H1 (cell line): ENCODE measurements around the gene UNC119. TPM values are rescaled to one million over a fixed set of nuclear protein-coding genes. Genes with fewer than 3 reads are reported as not detected.

Experiments
- CTCF ChIA-PET: fragments of 300-600 bp; sonication (Branson Sonifier 250); formaldehyde crosslinking; loops from one replicate; lab custom pipeline; 2021; ENCODE audit not compliant: partially characterized antibody; lab: Charles Lee
- POLR2A ChIA-PET: fragments of 300-600 bp; sonication (Branson Sonifier 250); formaldehyde crosslinking; loops from one replicate; lab custom pipeline; 2021; ENCODE audit warnings: inconsistent platforms; ENCODE audit not compliant: partially characterized antibody; lab: Charles Lee
- DNase-seq, 2 experiments: peaks; one replicate each; pipeline versions ENCODE4 v3.0.0 to v3.0.0-alpha.2; 2010 to 2022; ENCODE audit warnings: low spot score in 2 of 2, low read depth in 1 of 2, mixed read lengths in 1 of 2
- FAIRE-seq: peaks from 2 replicates; lab custom pipeline; 2011; peaks lifted over from hg19 to GRCh38; lab: Jason Lieb, UNC
- H2AFZ ChIP-seq: 2 replicates; pipeline ENCODE4 v1.8.1; 2012; ENCODE audit warnings: low read length, inconsistent platforms
- H2AK5ac ChIP-seq: 2 replicates; pipeline ENCODE4 v1.6.1; 2013; ENCODE audit warnings: low read depth, low read length
- H2BK120ac ChIP-seq: replicated peaks from 2 replicates; pipeline ENCODE3; 2013; ENCODE audit warnings: low read depth, low read length, inconsistent platforms
- H2BK12ac ChIP-seq: 2 replicates; pipeline ENCODE4 v1.6.1; 2013; ENCODE audit warnings: low read depth, low read length
- H2BK15ac ChIP-seq: 2 replicates; pipeline ENCODE4 v1.6.1; 2013; ENCODE audit warnings: low read length
- H2BK20ac ChIP-seq: 2 replicates; pipeline ENCODE4 v1.6.1; 2013; ENCODE audit warnings: low read length
- H2BK5ac ChIP-seq: 2 replicates; pipeline ENCODE4 v1.6.1; 2013; ENCODE audit warnings: low read depth, low read length
- H3K14ac ChIP-seq: 2 replicates; pipeline ENCODE4 v1.6.1; 2013; ENCODE audit warnings: inconsistent platforms; ENCODE audit not compliant: insufficient read length
- H3K18ac ChIP-seq: 2 replicates; pipeline ENCODE4 v1.6.1; 2013; ENCODE audit warnings: low read length; ENCODE audit errors: extremely low read depth
- H3K23ac ChIP-seq: 2 replicates; pipeline ENCODE4 v1.6.1; 2013; ENCODE audit warnings: inconsistent platforms; ENCODE audit not compliant: insufficient read length
- H3K23me2 ChIP-seq: 2 replicates; pipeline ENCODE4 v1.6.1; 2013; ENCODE audit warnings: low read depth, low read length
- H3K27ac ChIP-seq: 2 replicates; pipeline ENCODE4 v1.6.1; 2011; ENCODE audit warnings: low read depth, low read length, inconsistent platforms
- H3K27me3 ChIP-seq, 4 experiments: replicated peaks in 1 of 4; 1 replicate in 1 of 4; 2 replicates in 3 of 4; pipeline versions ENCODE4 v1.6.1 to v1.8.1; 2011 to 2013; ENCODE audit warnings: low read length in 3 of 4, mild to moderate bottlenecking in 3 of 4, inconsistent platforms in 2 of 4, mixed read lengths in 2 of 4, moderate library complexity in 1 of 4; ENCODE audit not compliant: control insufficient read depth in 3 of 4, insufficient read depth in 3 of 4; ENCODE audit errors: extremely low read depth in 1 of 4
- H3K36me3 ChIP-seq, 4 experiments: 2 replicates each; pipeline versions ENCODE4 v1.6.1 to v1.8.1; 2011 to 2013; ENCODE audit warnings: mild to moderate bottlenecking in 4 of 4, low read length in 3 of 4, moderate library complexity in 2 of 4, control low read depth in 1 of 4, inconsistent platforms in 1 of 4; ENCODE audit not compliant: insufficient read depth in 4 of 4, control insufficient read depth in 2 of 4
- H3K4ac ChIP-seq: replicated peaks from 2 replicates; pipeline ENCODE3; 2013; ENCODE audit warnings: low read length, low read depth, mixed read lengths, inconsistent platforms; ENCODE audit not compliant: insufficient read length
- H3K4me1 ChIP-seq, 4 experiments: replicated peaks in 1 of 4; 1 replicate in 1 of 4; 2 replicates in 3 of 4; pipeline versions ENCODE4 v1.6.1 to v1.8.1; 2011 to 2013; ENCODE audit warnings: low read length in 3 of 4, inconsistent platforms in 2 of 4, mixed read lengths in 1 of 4; ENCODE audit not compliant: insufficient read depth in 4 of 4, control insufficient read depth in 3 of 4
- H3K4me2 ChIP-seq, 2 experiments: 2 replicates each; pipeline versions ENCODE4 v1.6.1 to v1.8.1; 2011 to 2013; ENCODE audit warnings: low read depth in 2 of 2, low read length in 2 of 2, control low read depth in 1 of 2, inconsistent platforms in 1 of 2, mild to moderate bottlenecking in 1 of 2; ENCODE audit not compliant: insufficient read depth in 1 of 2
- H3K4me3 ChIP-seq, 4 experiments: fragments of 200-600, 300-600 bp in 1 of 4; sonication (generic), shearing (Covaris generic), sonication (Bioruptor Twin) in 1 of 4; 2 replicates each; pipeline versions ENCODE4 v1.5.1 to v1.8.1; 2011 to 2016; ENCODE audit warnings: low read length in 4 of 4, low read depth in 3 of 4, control low read depth in 2 of 4, inconsistent platforms in 2 of 4, mild to moderate bottlenecking in 2 of 4, mixed read lengths in 1 of 4, moderate library complexity in 1 of 4; ENCODE audit not compliant: insufficient read depth in 2 of 4; ENCODE audit errors: extremely low read depth in 1 of 4
- H3K56ac ChIP-seq: replicated peaks from 2 replicates; pipeline ENCODE3; 2013; ENCODE audit warnings: low read depth, mild to moderate bottlenecking, mixed read lengths, low read length, inconsistent platforms; ENCODE audit not compliant: insufficient read length
- H3K79me1 ChIP-seq: 2 replicates; pipeline ENCODE4 v1.6.1; 2013; ENCODE audit warnings: low read depth, low read length, control low read depth
- H3K79me2 ChIP-seq, 2 experiments: 2 replicates each; pipeline versions ENCODE4 v1.6.1 to v1.8.1; 2012 to 2013; ENCODE audit warnings: low read length in 2 of 2, mild to moderate bottlenecking in 2 of 2, inconsistent platforms in 1 of 2; ENCODE audit not compliant: insufficient read depth in 2 of 2, control insufficient read depth in 1 of 2
- H3K9ac ChIP-seq, 4 experiments: replicated peaks in 1 of 4; 1 replicate in 1 of 4; 2 replicates in 3 of 4; pipeline versions ENCODE4 v1.6.1 to v1.8.1; 2011 to 2013; ENCODE audit warnings: low read depth in 3 of 4, low read length in 3 of 4, control low read depth in 2 of 4, mild to moderate bottlenecking in 2 of 4, moderate library complexity in 2 of 4, inconsistent platforms in 1 of 4; ENCODE audit errors: extremely low read depth in 1 of 4
- H3K9me3 ChIP-seq, 2 experiments: 2 replicates each; pipeline versions ENCODE4 v1.6.1 to v1.8.1; 2012 to 2013; ENCODE audit warnings: mild to moderate bottlenecking in 2 of 2, moderate library complexity in 2 of 2, control low read depth in 1 of 2, inconsistent platforms in 1 of 2, low read depth in 1 of 2, low read length in 1 of 2, mixed read lengths in 1 of 2; ENCODE audit not compliant: insufficient read depth in 2 of 2
- H4K20me1 ChIP-seq, 2 experiments: replicated peaks in 1 of 2; 2 replicates each; pipeline versions ENCODE3 to v1.8.1; 2011 to 2013; ENCODE audit warnings: inconsistent platforms in 2 of 2, low read length in 2 of 2, mild to moderate bottlenecking in 1 of 2; ENCODE audit not compliant: insufficient read depth in 2 of 2, control insufficient read depth in 1 of 2
- H4K5ac ChIP-seq: 2 replicates; pipeline ENCODE4 v1.6.1; 2013; ENCODE audit warnings: low read length, low read depth, mixed read lengths, inconsistent platforms; ENCODE audit not compliant: insufficient read length
- H4K8ac ChIP-seq: 2 replicates; pipeline ENCODE4 v1.8.0; 2013; ENCODE audit warnings: mild to moderate bottlenecking, moderate library complexity, low read length, inconsistent platforms; ENCODE audit not compliant: insufficient read depth; ENCODE audit errors: extremely low read depth
- H4K91ac ChIP-seq: replicated peaks from 2 replicates; pipeline ENCODE3; 2013; ENCODE audit warnings: low read length, mixed read lengths, inconsistent platforms; ENCODE audit not compliant: insufficient read length
- KDM1A ChIP-seq: fragments of 200-600, 300-600 bp; sonication (generic); IDR thresholded peaks from 2 replicates; pipeline ENCODE4 v1.7.1; 2016; ENCODE audit warnings: mild to moderate bottlenecking, low read length, borderline replicate concordance
- SAP30 ChIP-seq: fragments of 300-600 bp; sonication (generic); IDR thresholded peaks from 2 replicates; pipeline ENCODE4 v1.7.1; 2012; ENCODE audit warnings: low read length, moderate library complexity, mild to moderate bottlenecking, inconsistent platforms; ENCODE audit not compliant: insufficient read depth, insufficient replicate concordance
- WGBS, 2 experiments: shearing (Covaris generic) in 1 of 2; methylation state at CpG; one replicate each; pipeline versions ENCODE4 v1.1.6 to v1.1.7; 2013 to 2015; ENCODE audit warnings: low lambda C conversion rate in 2 of 2, mixed read lengths in 2 of 2, inconsistent platforms in 1 of 2, low coverage in 1 of 2, missing lambda C conversion rate in 1 of 2; ENCODE audit not compliant: insufficient replicate concordance in 2 of 2, insufficient coverage in 1 of 2, insufficient read length in 1 of 2; ENCODE audit errors: extremely low coverage in 1 of 2, missing lambda C conversion rate in 1 of 2; 5-methylcytosine and 5-hydroxymethylcytosine counted together
- polyA plus RNA-seq, 7 experiments: library from polyadenylated mRNA; depleted of rRNA in 3 of 7; stranded (reverse) in 5 of 7; unstranded in 2 of 7; fragments of >200 nt in 5 of 7; fragments of 200-250 nt in 2 of 7; gene quantifications; 1 replicate in 5 of 7; 2 replicates in 1 of 7; 4 replicates in 1 of 7; pipeline versions ENCODE4 v1.2.1 to v1.2.3, GENCODE V29; 2011 to 2013; ENCODE audit warnings: missing spikeins in 2 of 7, mixed read lengths in 2 of 7
- total RNA-seq: library from RNA; stranded (reverse); fragmentation: NEBNext Ultra II Directional; extraction: Animal tissue kit (Norgen Biotek cat#: 25700); gene quantifications from 2 replicates; pipeline ENCODE4 v1.2.1, GENCODE V29; 2021

The UNC119 gene
- total and polyA plus RNA-seq, 2 of the 8 experiments (the other 6 are each of a cell fraction or from before 2014, with no cell fraction given): 43.5 to 94.4 TPM

DNA sequence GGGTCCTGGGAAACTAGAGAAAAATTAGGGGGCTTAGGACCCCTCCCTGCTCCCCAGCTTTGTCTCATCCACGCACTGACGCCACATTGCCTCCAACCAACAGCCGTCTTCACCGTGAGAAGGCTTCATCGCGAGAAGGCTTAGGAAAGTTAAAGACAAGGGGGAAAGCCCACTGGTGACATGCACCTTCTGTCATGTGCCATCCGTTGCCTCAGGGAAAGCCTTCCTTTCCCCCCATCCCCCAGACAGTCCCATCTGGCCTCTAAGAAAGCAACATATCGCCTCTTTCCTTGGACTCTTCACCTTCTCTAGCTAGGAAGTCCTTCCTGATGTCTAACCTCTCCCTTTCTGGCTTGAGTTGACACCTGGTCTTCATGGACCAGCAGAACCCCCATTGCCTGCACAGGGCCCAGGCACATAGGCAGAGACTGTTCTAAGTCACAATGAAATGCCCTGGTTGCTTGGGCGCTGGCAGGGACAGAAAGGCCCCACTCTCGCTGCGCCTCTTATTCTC is 44.2 kb downstream of the UNC119 start:
- H3K27me3 ChIP-seq: peaks cover 0 to 8% (median 4%) of the 10 kb centered on the region in 4 experiments; a peak in 4 of 7 replicates
- H3K36me3 ChIP-seq: no peaks in the 10 kb centered on the region
- H2AK5ac ChIP-seq: no peak overlapping the region
- peak overlapping the region; percentile 87 for H2AFZ ChIP-seq
- no peak overlapping the region for H3K56ac ChIP-seq
- peak overlapping the region; percentile 4 for H4K91ac ChIP-seq
- no peak overlapping the region for H3K27ac ChIP-seq
- peak overlapping the region; percentile 68; the same call in 1 of the 2 replicates for H2BK12ac ChIP-seq
- H4K5ac ChIP-seq: no peak overlapping the region
- H3K79me2 ChIP-seq: no peaks in the 10 kb centered on the region
- TF ChIP-seq SAP30: no peak
- peak; percentile 59; the same call in 1 of the 2 replicates for TF ChIP-seq KDM1A
- DNase-seq: no peak
- no peaks in the 10 kb centered on the region for H3K79me1 ChIP-seq
- no peak overlapping the region for H3K4me3 ChIP-seq
- no peak overlapping the region for H3K14ac ChIP-seq
- H3K4ac ChIP-seq: no peak overlapping the region
- H3K9me3 ChIP-seq: no peaks in the 10 kb centered on the region
- H2BK20ac ChIP-seq: 0 out of 2 replicates have a peak overlapping the region, but pooled peaks have one; percentile 3
- CTCF ChIA-PET: interaction anchor here (21.4 kb wide), 1 partner anchor 35 kb away, joined by 547 read pairs; no protein-coding TSS in a partner anchor
- FAIRE-seq: no peak
- peak overlapping the region; percentile 26 to 37; a peak in 2 of 4 replicates for H3K4me2 ChIP-seq
- peak overlapping the region; percentile 10; the same call in 1 of the 2 replicates for H3K18ac ChIP-seq
- no peak overlapping the region for H3K23ac ChIP-seq
- H2BK120ac ChIP-seq: no peak overlapping the region
- peaks cover 2% of the 10 kb centered on the region; the same call in 1 of the 2 replicates for H3K23me2 ChIP-seq
- POLR2A ChIA-PET: no interaction called here
- H3K9ac ChIP-seq: 0 out of 7 replicates have a peak overlapping the region, but pooled peaks of 1 of the 4 experiments have one; percentile 7
- H2BK5ac ChIP-seq: no peak overlapping the region
- 82% methylated on average over 11 of the region's 11 CpGs; no CpG with 5 or more reads in 1 of the 2 experiments for WGBS, 2 experiments
- no peaks in the 10 kb centered on the region for H4K20me1 ChIP-seq
- H3K4me1 ChIP-seq: peaks cover 0 to 17% (median 7%) of the 10 kb centered on the region in 4 experiments; a peak in 6 of 7 replicates
- H2BK15ac ChIP-seq: peak overlapping the region; percentile 93; the same call in 1 of the 2 replicates
- no peak overlapping the region for H4K8ac ChIP-seq
